Measurements from ENCODE around the gene OR51B5.
"Not testable (repeated sequence)": the region's sequence is repeated elsewhere in the genome, so short reads cannot be mapped to it uniquely, and the experiment has no call there.

The OR51B5 gene

DNA sequence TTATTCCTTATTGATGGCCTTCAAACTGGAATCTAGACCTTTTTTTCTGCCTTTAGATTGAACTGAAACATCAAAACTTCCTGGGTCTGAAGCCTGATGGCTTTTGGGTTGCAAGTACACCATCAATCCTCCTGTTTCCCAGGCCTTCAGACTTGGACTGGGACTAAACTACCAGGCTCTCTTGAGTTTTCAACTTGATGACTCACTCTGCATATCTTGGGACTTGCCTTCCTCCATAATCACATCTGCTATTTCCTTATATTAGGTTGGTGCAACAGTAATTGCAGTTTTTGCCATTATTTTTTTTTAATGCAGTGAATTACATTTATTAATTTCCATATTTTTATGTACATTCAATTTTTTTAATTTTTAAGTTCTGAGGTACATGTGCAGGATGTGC lies 7.0 kb downstream of the OR51B5 start:
- peak; percentile 3 for DNase-seq (ENCODE audit: low spot score)

DNA sequence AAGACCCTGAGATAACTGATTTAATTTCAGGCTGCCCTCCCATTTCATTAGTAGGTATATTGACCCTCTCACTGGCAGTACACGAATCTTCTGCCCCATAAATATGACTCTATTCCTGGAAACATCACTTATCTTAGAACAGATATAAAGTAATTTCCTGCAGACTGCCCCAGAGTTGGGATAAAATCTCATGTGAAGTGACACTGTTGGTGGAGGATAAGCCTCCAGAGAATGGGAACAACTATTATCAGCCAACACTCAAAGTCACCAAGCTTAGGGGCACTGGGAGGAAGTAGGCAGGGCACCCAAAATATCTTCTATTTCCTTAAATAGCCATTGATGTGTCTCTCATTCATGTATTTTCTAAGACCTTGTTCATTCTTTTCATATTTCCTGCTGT lies 8.2 kb downstream of the OR51B5 start:
- no peak for DNase-seq (ENCODE audit: low spot score)

DNA sequence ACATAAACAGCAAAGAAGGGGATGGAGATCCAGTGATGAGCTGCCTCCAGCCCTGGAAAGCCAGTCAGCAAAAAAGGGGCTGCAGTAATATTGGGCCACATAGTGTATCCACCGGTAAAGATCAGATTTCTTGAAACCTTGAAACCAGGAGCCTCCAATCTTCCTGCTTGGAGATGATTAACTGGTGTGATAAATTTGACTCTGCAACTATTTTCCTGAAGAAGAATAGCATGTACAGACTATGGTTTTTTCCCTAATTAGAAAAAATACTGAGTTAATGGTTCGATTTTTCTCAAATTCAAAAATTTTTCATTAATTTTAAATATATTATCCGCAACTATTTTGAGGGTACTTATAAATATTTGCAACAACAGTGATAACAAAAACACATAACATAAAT lies 19.1 kb downstream of the OR51B5 start, which contains the start of gene OR51B2:
Gene OR51B2 (minus strand): TSS at position 101 of the 400 bp plus-strand sequence. CDS start 0 bp downstream, at position 101.
- DNase-seq (ENCODE audit: low spot score), result no peak

DNA sequence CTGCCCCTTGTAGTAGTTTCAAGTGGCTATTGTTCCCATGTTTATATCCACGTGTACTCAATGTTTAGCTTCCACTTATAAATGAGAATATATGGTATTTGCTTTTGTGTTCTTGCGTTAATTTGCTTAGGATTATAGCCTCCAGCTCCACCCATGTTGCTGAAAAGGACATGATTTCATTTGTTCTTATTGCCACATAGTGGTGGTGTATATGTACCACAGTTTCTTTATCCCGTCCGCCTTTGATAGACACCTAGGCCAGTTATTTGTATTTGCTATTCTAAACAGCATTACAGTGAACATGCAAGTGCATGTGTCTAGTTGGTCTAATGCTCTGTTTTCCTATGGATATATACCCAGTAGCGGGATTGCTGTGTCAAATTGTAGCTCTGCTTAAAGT lies 26.0 kb downstream of the OR51B5 start:
- DNase-seq (ENCODE audit: low spot score), result no peak

DNA sequence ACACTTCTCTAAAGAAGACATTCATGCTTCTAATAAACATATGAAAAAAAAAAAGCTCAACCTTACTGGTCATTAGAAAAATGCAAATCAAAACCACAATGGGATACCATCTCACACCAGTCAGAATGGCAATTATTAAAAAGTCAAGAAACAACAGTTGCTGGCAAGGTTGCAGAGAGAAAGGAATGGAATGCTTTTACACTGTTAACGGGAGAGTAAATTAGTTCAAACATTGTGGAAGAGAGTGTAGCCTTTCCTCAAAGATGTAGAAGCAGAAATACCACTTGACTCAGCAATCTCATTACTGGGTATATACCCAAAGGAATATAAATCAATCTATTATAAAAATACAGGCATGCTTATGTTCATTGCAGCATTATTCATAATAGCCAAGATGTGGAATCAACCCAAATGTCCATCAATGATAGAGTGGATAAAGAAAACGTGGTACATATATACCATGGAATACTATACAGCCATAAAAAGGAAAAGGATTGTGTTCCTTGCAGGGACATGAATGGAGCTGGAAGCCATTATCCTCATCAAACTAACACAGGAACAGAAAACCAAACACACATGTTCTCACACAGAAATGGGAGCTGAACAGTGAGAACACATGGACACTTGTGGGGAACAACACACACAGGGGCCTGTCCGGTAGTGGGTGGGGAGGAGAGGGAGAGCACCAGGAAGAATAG lies 29.8 kb downstream of the OR51B5 start:
- not testable (repeated sequence) for DNase-seq (ENCODE audit: low spot score)

DNA sequence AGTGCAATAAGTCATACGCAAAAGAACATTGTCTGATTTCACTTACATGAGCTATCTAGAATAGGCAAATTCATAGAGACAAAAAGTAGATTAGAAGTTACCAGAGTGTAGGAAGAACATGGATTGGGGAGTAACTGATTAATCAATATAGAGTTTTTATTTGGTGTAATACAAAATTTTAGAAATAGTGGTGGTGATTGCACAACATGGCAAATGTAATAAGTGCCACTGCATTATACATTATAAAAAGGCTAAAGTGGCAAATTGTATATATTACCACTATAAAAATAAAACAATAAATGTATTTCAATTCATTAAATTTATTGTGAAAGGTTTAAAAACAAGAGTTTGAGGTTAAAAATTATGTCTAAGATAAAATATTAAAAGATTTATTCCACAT lies 32.9 kb downstream of the OR51B5 start:
- no peak for DNase-seq (ENCODE audit: low spot score)

DNA sequence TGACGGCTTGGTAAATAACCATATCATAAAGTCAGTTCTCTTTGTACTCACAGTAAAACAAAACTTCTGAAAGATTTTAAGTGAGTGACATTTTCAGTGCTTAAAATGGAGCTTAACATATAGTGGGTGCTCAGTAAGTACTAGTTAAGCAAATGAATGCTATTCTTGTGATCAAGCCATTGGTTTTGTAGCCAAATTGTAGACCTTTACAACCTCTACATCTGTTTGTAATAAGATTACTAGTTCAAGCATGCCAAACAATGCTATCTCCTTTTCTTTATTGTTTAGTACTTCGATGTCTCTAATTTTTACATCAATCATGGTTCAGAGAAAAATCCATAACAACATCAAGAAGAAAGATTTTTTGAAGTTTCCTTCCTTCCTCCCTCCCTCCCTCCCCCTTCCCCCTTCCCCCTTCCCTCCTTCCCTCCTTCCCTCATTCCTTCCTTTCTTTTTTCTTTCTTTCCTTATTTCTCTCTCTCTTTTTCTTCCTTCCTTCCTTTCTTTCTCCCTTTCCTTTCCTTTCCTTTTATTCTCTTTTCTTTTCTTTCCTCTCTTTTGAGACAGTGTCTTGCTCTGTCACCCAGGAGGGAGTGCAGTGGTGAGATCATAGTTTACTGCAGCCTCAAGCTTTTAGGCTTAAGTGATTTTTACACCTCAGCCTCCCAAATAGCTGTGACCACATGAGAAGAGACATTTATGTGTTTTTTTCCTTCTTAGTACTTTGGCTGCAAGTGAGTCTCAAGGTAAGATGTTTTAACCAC lies 35.9 kb downstream of the OR51B5 start:
- no peak for DNase-seq (ENCODE audit: low spot score)

DNA sequence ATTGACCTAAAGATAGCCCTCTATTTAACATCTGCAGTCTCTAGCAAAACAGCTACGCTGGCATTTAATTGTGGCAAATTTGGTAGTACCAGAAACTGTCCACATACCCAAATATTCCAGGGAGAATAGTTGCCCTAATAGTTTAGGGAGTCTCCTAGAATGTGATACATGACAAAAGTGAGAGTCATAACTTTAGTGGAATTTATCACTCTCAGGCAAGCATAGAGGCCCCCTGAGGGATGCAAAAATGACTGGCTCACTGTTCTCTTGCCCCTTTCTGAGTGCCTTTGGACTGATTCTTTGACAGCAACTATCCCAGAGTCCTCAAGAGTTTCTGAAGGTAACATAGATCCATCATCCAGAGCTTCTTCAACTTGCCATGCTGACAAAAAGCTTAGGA lies 39.3 kb downstream of the OR51B5 start:
- DNase-seq (ENCODE audit: low spot score), result peak; percentile 34

DNA sequence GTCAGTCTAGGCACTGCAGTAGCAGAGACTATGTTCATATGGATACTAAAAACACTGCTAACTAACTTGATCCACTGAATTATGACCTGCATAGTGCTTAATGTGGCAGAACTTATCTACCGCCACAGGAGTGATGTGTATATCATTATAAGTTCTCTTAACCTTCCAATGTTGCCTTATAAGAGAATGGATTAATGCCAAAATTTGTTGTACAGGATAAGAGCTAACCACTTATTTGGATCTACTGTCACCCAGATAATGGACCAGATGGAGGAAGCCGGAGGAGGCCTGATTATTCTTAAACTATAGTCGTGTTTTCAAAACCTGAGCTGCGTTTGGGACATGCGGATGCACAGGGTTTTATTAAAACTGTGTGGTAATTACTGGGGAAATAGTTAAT lies 39.7 kb downstream of the OR51B5 start:
- no peak for DNase-seq (ENCODE audit: low spot score)

DNA sequence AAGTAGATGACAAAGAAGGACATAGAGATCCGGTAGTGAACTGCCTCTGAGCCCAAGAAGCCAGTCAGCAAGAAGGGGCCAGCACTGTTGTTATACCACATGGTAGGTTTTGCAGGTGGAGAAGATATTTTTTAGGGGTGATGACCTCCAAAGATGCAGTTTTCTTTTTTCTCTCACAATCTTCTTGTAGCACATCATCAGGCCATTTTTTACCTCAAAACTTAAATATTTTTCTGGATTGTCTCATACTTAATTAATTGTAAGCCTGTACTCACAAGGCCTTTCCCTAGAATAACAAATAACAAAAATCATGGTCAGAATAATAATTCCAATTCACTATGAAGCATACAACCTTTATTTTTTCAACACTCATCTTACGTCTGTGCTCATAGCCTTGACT lies 41.5 kb downstream of the OR51B5 start, which contains the start of gene OR51B4:
Gene OR51B4 (minus strand): TSS at position 101 of the 400 bp plus-strand sequence. CDS start 0 bp downstream, at position 101.
- no peak for DNase-seq (ENCODE audit: low spot score)

DNA sequence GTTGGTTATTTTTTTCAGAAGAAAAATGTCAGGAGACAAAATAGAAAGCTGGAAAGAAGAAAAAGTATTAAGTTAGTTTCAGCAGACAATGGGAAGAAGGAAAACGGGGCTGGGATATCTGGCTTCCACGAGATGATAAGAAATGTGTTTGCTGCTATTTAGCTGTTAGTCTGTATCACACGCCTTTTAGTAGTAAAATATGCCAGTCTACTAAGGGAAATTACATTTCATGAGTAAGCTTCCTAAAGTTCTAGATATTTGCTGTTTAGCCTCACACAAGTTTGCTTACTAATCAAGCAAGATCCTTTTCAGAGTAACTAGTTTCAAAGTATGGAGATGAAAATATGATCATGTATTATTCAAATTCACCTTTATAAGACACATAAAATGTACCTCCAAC lies 43.1 kb downstream of the OR51B5 start:
- no peak for DNase-seq (ENCODE audit: low spot score)

DNA sequence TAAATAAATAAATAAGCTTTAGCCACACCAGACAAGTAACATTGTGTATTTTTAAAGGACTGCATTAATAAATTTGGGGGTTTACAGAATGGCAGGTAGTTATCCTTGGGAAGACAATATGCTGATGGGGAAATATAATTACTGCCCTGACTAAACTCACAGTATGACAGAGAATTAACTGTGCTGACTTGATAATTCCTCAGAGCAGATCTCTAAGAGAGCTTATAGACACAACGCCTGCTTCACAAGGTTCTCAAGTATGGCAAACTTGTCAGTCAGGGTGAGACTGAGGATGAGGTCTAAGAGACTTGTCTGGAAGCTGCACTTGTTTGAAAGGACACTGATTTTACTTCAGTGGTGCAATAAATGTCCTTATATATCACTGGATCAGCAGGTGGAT lies 44.9 kb downstream of the OR51B5 start:
- DNase-seq (ENCODE audit: low spot score), result no peak

DNA sequence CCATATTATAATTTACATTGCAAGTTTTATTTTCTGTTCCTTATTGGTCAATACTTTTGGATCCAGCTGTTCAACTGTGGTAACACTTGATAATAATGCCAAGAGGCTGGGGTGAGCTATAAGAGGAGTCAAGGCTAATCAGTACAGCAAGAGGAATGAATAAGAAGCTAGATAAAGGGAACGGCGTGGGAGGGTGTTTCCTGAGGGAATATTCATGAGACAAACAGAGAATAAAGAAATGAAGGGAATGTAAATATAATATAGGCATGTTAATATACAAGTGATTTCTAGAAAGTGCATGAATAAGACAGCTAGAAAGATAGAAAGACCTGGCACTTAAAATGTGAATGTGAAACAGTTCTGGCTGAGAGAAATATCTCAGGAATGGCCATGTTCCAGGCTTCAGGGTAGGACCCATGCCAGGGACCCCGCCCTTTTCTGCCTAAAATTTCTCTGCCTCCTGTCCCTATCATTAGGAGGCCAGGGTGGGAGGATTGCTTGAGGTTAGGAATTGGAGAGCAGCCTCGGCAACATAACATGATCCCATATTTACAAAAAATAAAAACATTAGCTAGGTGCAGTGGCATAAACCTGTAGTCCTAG lies 45.5 kb downstream of the OR51B5 start:
- DNase-seq (ENCODE audit: low spot score), result no peak

DNA sequence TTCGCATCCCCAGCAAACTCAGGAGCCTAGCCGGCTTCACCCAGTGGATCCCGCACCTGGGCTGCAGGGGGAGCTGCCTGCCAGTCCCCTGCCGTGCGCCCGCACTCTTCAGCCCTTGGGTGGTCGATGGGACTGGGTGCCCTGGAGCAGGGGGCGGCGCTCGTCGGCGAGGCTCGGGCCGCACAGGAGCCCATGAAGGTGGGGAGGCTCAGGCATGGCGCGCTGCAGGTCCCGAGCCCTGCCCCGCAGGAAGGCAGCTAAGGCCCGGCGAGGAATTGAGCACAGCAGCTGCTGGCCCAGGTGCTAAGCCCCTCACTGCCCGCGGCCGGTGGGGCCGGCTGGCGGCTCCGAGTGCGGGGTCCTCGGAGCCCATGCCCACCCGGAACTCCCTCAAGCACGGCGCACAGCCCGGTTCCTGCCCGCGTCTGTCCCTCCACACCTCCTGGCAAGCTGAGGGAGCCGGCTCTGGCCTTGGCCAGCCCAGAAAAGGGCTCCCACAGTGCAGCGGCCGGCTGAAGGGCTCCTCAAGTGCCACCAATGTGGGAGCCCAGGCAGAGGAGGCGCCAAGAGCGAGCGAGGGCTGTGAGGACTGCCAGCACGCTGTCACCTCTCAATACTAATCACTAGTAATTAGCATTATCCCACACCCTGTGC lies 48.9 kb downstream of the OR51B5 start:
- not testable (repeated sequence) for DNase-seq (ENCODE audit: low spot score)

DNA sequence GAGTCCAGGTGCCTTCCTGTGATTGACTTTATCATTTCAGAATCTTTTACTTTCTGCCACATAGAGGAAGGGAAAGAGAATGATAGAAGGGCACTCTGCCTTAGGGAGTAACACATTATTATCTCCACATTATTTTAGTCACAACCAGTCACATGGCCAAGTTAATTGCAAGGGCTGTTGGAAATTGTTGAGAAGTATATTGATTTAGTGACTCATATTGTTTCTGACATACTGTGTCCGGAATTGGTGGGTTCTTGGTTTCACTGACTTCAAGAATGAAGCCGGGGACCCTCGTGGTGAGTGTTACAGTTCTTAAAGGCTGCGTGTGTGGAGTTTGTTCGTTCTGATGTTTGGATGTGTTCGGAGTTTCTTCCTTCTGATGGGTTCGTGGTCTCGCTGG lies 50.3 kb downstream of the OR51B5 start:
- no peak for DNase-seq (ENCODE audit: low spot score)

All from hepatic stellate cell (primary cell).